Retinal pigment epithelial cell (primary cell): ENCODE measurements around the gene KMO.

Source experiments
- DNase-seq: peaks from one replicate; pipeline ENCODE4 v3.0.0-alpha.2; 2010; ENCODE audit warnings: low read depth
- H3K4me3 ChIP-seq: 2 replicates; pipeline ENCODE4 v1.5.1; 2011; ENCODE audit warnings: mild to moderate bottlenecking, low read length, control low read depth, moderate library complexity
- TF ChIP-seq, protein P1 (sequence below): conservative IDR thresholded peaks from 2 replicates; pipeline ENCODE4 v1.5.1; 2011; ENCODE audit warnings: low read depth, low read length, control low read depth, inconsistent platforms

KMO gene

DNA sequence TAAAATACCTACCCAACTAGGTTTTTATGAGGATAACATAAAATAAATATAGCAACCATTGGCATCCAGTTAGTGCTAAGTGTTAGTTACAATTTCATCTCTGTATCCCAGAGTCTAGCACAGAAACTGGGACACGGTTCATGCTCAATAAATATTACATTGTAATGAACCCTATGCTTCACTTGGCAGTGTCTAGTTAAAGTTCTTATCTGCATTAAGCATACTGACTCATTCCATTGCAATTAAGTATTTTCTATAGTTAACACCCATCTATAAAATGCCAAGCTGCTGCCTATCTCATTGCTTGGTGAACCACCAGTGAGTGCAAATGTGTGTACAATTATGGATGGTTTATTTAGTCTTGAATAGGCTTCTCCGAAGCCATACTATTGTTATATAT, 92.8 kb downstream of the KMO start:
- TF ChIP-seq, protein P1, sequence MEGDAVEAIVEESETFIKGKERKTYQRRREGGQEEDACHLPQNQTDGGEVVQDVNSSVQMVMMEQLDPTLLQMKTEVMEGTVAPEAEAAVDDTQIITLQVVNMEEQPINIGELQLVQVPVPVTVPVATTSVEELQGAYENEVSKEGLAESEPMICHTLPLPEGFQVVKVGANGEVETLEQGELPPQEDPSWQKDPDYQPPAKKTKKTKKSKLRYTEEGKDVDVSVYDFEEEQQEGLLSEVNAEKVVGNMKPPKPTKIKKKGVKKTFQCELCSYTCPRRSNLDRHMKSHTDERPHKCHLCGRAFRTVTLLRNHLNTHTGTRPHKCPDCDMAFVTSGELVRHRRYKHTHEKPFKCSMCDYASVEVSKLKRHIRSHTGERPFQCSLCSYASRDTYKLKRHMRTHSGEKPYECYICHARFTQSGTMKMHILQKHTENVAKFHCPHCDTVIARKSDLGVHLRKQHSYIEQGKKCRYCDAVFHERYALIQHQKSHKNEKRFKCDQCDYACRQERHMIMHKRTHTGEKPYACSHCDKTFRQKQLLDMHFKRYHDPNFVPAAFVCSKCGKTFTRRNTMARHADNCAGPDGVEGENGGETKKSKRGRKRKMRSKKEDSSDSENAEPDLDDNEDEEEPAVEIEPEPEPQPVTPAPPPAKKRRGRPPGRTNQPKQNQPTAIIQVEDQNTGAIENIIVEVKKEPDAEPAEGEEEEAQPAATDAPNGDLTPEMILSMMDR = no peak
- H3K4me3 ChIP-seq = no peak overlapping the region
- no peak for DNase-seq

DNA sequence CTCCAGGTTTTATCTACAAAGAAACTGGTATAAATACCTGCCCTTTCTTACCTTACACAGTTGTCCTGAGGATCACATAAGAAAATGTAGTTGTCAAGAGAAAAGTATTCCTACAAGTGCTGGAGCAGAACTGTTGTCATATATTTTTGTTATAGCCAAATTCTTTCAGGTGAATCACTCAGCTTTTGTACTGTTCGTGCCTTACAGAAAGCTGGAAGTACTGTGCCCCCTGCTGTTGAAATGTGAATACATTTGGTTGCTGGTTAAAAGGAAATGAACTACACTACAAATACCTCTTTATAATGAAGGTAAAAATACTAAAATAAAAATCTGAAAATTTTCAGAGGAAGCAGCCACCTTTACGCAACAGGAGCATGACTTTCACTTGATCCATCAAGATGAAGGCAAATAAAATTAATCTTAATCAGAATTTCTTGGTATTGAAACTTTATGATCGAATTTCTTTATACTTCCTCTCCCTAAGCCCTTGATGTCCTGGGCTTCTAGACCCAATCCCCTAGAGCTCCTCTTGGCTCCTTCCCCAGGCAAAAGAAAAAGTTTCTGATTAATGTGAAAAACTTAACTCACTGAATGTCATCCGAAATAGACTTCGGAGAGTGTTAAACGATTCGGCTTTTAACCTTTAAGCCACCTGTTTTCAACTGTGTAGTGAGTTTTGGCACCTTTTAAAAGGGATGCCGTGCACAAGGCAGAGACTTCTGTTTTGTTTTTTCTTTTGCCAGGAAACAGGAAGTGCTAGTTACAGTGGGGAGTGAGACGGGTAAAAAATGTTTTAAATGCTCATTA, 95.5 kb downstream of the KMO start:
- TF ChIP-seq, protein P1 = peak; percentile 76
- no peak overlapping the region for H3K4me3 ChIP-seq
- no peak for DNase-seq

DNA sequence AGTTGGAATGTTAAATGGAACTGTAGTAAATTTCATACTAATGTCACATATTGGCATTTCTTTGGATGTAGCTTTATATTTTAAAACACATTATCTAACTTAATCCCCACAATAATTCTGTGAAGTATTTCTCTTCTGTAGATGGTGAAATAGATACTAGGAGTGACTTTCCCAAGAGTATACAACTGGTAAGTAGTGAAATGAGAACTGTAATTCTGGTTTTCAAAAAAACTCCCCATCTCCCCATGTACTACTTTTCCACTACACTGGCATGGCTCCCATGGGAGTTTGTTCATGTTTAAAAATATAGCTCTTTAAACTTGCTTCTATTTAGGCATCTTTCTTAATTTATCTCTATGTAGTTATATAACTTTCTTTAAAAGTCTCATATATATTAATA, 97.8 kb downstream of the KMO start:
- no peak for DNase-seq
- TF ChIP-seq, protein P1 = no peak
- H3K4me3 ChIP-seq = no peak overlapping the region

DNA sequence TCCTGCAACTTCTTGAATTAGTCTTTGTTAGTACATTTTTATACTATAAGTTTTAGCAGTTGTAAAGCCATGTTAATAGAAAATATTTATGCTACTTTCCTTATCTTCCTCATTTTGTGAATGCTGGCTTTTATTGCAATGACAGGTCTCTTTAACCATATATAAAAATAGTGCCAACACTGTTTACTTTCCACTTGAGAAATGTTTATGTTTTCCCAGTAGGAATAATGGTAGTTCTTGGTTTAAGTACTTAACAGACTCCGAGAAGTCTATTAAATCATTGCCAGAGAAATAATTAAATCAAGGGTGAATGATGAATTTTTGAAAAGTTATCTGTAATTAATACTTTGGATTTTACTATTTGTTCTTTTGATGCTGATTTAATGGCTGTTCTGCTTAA, 98.3 kb downstream of the KMO start:
- DNase-seq = no peak
- TF ChIP-seq, protein P1 = no peak
- no peak overlapping the region for H3K4me3 ChIP-seq

DNA sequence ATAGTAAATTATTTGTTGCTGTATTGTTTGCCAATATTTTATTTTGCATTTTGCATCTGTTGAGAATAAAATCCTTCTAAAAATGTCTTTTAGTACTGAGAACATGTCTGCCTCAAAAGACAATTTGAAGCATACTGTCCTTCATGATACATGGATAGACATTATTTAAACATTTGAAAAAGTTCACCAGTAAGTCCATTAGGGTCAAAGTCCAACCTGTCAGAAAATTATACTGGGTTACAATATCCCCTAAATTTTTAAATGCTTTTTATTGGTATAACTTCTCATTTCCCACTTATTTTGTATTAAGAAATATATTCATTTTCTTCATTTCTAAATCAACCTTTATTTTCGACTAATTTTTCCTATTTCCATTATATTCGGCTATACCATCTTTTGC, 98.7 kb downstream of the KMO start:
- DNase-seq = no peak
- TF ChIP-seq, protein P1 = no peak
- H3K4me3 ChIP-seq = no peak overlapping the region

DNA sequence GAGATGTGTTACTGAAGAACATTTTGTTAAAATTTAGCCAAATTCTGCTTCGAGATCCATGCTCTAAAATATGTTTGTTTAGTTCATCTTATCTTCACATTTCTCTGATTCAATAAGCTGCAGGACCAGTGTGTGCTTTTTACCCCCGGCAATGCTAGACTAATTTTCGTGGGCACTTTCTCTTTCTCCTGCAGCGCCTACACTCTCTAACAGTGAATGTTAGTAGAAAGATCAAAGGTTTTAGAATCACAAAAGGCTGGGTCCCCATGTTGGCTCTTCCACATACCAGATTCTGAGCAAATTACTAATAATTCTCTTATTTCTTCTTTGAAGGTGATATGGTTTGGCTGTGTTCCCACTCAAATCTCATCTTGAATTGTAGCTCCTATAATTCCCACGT, 99.5 kb downstream of the KMO start:
- no peak for DNase-seq
- H3K4me3 ChIP-seq = no peak overlapping the region
- TF ChIP-seq, protein P1 = no peak

DNA sequence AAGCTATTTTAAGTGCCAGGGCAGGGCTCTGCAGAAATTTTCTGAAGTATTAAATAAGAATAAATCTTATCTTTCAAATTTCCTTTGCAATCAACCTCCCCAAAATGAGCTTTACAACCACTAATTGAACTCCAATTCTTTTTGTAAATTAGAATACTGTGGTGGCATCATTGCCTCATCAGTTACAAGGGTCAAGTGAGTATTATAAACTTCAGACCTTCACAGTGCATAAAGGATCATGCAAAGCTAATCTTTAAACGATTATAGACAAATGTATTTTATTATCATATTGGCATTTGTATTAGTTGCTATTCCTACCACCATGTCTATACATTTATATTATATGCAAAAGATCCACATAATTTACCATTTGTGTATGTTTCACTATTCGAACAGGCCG, 100.8 kb downstream of the KMO start:
- DNase-seq = no peak
- H3K4me3 ChIP-seq = no peak overlapping the region
- TF ChIP-seq, protein P1 = no peak
